SIG-M5 treated with dmso at 0.1 percent for 504 hours (cell line): ENCODE results near the gene NAA20.
A peak's percentile ranks its signal among the peaks of the same experiment; 100 is the strongest.

ENCODE experiments used
- DNase-seq: peaks from one replicate; lab custom pipeline; 2025; ENCODE audit not compliant: unreplicated experiment; lab: John Stamatoyannopoulos, UW

The NAA20 gene

GRCh38 chr20:20017001-20017843 is at the start of gene NAA20:
TSS of gene NAA20 (plus strand) at chr20:20017362. CDS start at chr20:20017397, 35 bp downstream.
- peak; percentile 95 for DNase-seq

GRCh38 chr20:19967445-19967844 is 49.7 kb upstream of the NAA20 start:
- DNase-seq, result no peak

GRCh38 chr20:19968028-19968427 is 49.1 kb upstream of the NAA20 start:
- DNase-seq, result no peak

- no peak for DNase-seq
Observed at GRCh38 chr20:19968466-19969073, 48.6 kb upstream of the NAA20 start.

- DNase-seq, result no peak
Observed at GRCh38 chr20:19969106-19969505, 48.1 kb upstream of the NAA20 start.

GRCh38 chr20:19969507-19970255 is 47.5 kb upstream of the NAA20 start:
- DNase-seq, result no peak

- DNase-seq, result no peak
Observed at GRCh38 chr20:19970256-19970765, 46.9 kb upstream of the NAA20 start.

GRCh38 chr20:19971116-19971515 is 46.0 kb upstream of the NAA20 start:
- peak; percentile 16 for DNase-seq

- DNase-seq, result peak; percentile 82
Observed at GRCh38 chr20:19973961-19974629, 43.1 kb upstream of the NAA20 start.

- peak; percentile 53 for DNase-seq
Observed at GRCh38 chr20:19974630-19975435, 42.3 kb upstream of the NAA20 start.

- DNase-seq, result no peak
Observed at GRCh38 chr20:19975436-19975799, 41.7 kb upstream of the NAA20 start.

GRCh38 chr20:19975901-19976300 is 41.3 kb upstream of the NAA20 start:
- DNase-seq, result no peak

GRCh38 chr20:19976595-19977372 is 40.4 kb upstream of the NAA20 start:
- DNase-seq, result no peak

GRCh38 chr20:19977373-19977770 is 39.8 kb upstream of the NAA20 start:
- DNase-seq, result no peak

GRCh38 chr20:19978511-19979210 is 38.5 kb upstream of the NAA20 start:
- no peak for DNase-seq

- no peak for DNase-seq
Observed at GRCh38 chr20:19981031-19981451, 36.1 kb upstream of the NAA20 start.

GRCh38 chr20:19986419-19986818 is 30.7 kb upstream of the NAA20 start:
- DNase-seq, result no peak

- DNase-seq, result no peak
Observed at GRCh38 chr20:19987046-19987445, 30.1 kb upstream of the NAA20 start.

GRCh38 chr20:19990850-19991249 is 26.3 kb upstream of the NAA20 start:
- no peak for DNase-seq
